LNCaP clone FGC (cell line): Measurements from ENCODE around the gene TENM4.
A peak's percentile ranks its signal among the peaks of the same experiment; 100 is the strongest.

ENCODE experiments used
- DNase-seq: peaks from one replicate; pipeline ENCODE4 v3.0.0-alpha.2; 2011; ENCODE audit warnings: low read depth
- H3K4me3 ChIP-seq: 2 replicates; pipeline ENCODE4 v1.5.1; 2011; ENCODE audit warnings: mild to moderate bottlenecking, low read depth, low read length, control low read depth
- TF ChIP-seq, protein P1 (sequence below): IDR thresholded peaks from 2 replicates; pipeline ENCODE4 v1.5.1; 2012; ENCODE audit warnings: mild to moderate bottlenecking; ENCODE audit not compliant: control insufficient read depth, insufficient read depth; ENCODE audit errors: extremely low read depth

Gene TENM4

GRCh38 chr11:78921509-78921908 is 519.3 kb downstream of the TENM4 start:
- DNase-seq = no peak
- no peak overlapping the region for H3K4me3 ChIP-seq
- TF ChIP-seq, protein P1, sequence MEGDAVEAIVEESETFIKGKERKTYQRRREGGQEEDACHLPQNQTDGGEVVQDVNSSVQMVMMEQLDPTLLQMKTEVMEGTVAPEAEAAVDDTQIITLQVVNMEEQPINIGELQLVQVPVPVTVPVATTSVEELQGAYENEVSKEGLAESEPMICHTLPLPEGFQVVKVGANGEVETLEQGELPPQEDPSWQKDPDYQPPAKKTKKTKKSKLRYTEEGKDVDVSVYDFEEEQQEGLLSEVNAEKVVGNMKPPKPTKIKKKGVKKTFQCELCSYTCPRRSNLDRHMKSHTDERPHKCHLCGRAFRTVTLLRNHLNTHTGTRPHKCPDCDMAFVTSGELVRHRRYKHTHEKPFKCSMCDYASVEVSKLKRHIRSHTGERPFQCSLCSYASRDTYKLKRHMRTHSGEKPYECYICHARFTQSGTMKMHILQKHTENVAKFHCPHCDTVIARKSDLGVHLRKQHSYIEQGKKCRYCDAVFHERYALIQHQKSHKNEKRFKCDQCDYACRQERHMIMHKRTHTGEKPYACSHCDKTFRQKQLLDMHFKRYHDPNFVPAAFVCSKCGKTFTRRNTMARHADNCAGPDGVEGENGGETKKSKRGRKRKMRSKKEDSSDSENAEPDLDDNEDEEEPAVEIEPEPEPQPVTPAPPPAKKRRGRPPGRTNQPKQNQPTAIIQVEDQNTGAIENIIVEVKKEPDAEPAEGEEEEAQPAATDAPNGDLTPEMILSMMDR = no peak

DNA sequence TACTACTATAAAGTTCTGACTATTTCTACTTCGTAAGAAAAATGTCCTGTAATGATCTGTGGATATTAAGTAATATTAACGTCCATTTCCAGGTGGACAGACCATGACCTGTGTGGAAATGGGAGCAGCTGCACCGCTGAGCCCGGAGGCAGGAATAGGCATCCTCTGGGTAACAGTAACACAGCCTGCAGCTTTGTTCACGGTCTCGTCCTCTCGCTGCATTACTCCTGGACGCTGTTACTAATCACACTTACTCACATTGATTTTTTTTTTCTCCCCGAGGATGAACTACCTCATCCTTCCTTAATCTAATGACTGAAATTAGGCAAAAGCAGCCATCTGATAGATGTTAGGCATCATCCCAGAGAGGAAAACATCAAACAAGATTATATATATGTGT is 520.5 kb downstream of the TENM4 start:
- TF ChIP-seq, protein P1 = no peak
- no peak overlapping the region for H3K4me3 ChIP-seq
- no peak for DNase-seq

DNA sequence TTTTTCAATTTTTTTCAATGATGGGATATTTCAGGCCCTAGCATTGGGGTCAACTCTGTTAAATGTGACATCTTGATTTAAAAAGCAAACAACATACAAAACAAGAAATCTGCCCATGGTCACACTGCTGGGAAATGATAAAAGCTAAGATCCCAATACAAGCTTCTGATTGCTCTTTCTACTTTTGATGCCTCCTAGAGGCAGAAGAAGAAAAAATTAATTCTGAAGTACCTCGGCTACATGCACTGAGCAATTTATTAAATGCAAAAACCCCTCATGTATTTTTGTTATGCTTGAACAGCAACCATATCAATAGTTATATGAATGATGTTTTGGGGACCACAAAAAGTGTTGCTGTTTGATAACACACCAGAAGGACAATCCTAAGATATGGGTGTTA is 524.1 kb downstream of the TENM4 start:
- DNase-seq = no peak
- no peak overlapping the region for H3K4me3 ChIP-seq
- TF ChIP-seq, protein P1 = 0 out of 2 replicates have a peak, but pooled peaks have one; percentile 10

DNA sequence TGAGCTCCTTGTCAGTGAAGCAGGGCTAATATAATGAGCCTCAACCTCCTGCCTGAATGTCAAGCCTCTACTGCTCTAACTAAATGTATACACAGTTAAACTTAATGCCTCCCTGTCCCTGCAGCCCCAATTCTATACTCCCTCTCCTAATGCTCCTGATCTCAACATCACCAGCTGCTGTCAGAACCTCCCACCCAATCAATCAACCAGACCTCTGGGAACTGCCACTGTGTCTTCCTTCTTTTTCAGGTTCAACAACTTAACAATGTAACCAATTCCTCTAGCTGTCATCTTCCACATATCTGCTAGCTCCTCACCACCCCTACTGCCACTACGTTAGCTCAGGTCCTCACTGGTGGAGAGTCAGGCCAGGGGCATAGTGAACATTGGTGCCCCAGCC is 526.3 kb downstream of the TENM4 start:
- H3K4me3 ChIP-seq = no peak overlapping the region
- TF ChIP-seq, protein P1 = no peak
- DNase-seq = no peak

GRCh38 chr11:78912778-78913177 is 528.1 kb downstream of the TENM4 start:
- no peak overlapping the region for H3K4me3 ChIP-seq
- no peak for DNase-seq
- TF ChIP-seq, protein P1 = no peak

DNA sequence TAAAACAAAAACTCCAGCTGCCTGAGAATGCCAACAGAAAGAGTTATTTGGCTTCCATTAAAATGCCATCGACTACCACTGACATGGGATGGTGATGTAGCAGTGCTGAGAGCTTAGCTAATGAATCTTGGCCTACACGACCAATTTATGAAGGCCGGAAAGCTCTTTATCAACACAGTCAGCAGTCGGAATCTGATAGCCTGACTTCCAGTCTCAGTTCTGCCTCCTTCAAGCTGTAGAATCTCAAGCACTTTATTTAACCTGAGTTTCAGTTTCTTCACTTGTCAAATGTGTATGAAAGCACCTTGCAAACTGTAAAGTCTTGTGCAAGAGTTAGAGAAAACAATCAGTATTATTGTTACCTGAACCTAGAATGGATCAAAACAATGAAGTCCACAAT is 530.5 kb downstream of the TENM4 start:
- H3K4me3 ChIP-seq = no peak overlapping the region
- TF ChIP-seq, protein P1 = no peak
- DNase-seq = no peak

GRCh38 chr11:78909386-78909785 is 531.4 kb downstream of the TENM4 start:
- no peak for DNase-seq
- TF ChIP-seq, protein P1 = no peak
- no peak overlapping the region for H3K4me3 ChIP-seq
